HL-60 (cell line): ENCODE data around the gene KIAA1755.
"Not testable (repeated sequence)": the region's sequence is repeated elsewhere in the genome, so short reads cannot be mapped to it uniquely, and the experiment has no call there.

Experiments
- DNase-seq, 2 experiments: peaks; one replicate each; pipeline ENCODE4 v3.0.0-alpha.2; 2010 to 2020; ENCODE audit warnings: low read depth in 1 of 2, low spot score in 1 of 2
- H3K27ac ChIP-seq: fragments of 250-450 bp; sonication (Bioruptor Pico); replicated peaks from 2 replicates; pipeline ENCODE4 v1.5.1; 2020; ENCODE audit warnings: mild to moderate bottlenecking, moderate library complexity
- H3K27me3 ChIP-seq: fragments of 250-450 bp; sonication (Bioruptor Pico); 2 replicates; pipeline ENCODE4 v1.5.1; 2021; ENCODE audit warnings: mild to moderate bottlenecking, moderate library complexity; ENCODE audit not compliant: insufficient read depth, poor library complexity, severe bottlenecking
- H3K4me3 ChIP-seq: replicated peaks from 2 replicates; pipeline ENCODE4 v1.5.1; 2011; ENCODE audit warnings: mild to moderate bottlenecking, control low read depth, low read length; ENCODE audit not compliant: insufficient read depth
- GABPA ChIP-seq: IDR thresholded peaks from 2 replicates; pipeline ENCODE4 v1.6.1; 2012; ENCODE audit warnings: low read depth
- POLR2AphosphoS5 ChIP-seq: IDR thresholded peaks from 2 replicates; pipeline ENCODE4 v1.6.1; 2012; ENCODE audit warnings: low read depth
- SPI1 ChIP-seq: IDR thresholded peaks from 2 replicates; pipeline ENCODE4 v1.6.1; 2012; ENCODE audit warnings: low read depth, mild to moderate bottlenecking, borderline replicate concordance
- TF ChIP-seq, protein P1 (sequence below): IDR thresholded peaks from 2 replicates; pipeline ENCODE4 v1.6.1; 2012; ENCODE audit warnings: low read depth; ENCODE audit not compliant: insufficient replicate concordance
- TF ChIP-seq, protein P2 (sequence below): IDR thresholded peaks from one replicate; pipeline ENCODE4 v1.5.1; 2011; ENCODE audit warnings: low read length, control low read depth, inconsistent platforms; ENCODE audit not compliant: insufficient read depth

KIAA1755 gene

GRCh38 chr20:38256021-38256420 is 4.5 kb downstream of the KIAA1755 start:
- Histone ChIP-seq H3K27me3 (no peaks in the 10 kb centered on the region), H3K27ac (no peak overlapping the region), H3K4me3 (no peak overlapping the region)
- no peak for TF ChIP-seq SPI1
- TF ChIP-seq, protein P1, sequence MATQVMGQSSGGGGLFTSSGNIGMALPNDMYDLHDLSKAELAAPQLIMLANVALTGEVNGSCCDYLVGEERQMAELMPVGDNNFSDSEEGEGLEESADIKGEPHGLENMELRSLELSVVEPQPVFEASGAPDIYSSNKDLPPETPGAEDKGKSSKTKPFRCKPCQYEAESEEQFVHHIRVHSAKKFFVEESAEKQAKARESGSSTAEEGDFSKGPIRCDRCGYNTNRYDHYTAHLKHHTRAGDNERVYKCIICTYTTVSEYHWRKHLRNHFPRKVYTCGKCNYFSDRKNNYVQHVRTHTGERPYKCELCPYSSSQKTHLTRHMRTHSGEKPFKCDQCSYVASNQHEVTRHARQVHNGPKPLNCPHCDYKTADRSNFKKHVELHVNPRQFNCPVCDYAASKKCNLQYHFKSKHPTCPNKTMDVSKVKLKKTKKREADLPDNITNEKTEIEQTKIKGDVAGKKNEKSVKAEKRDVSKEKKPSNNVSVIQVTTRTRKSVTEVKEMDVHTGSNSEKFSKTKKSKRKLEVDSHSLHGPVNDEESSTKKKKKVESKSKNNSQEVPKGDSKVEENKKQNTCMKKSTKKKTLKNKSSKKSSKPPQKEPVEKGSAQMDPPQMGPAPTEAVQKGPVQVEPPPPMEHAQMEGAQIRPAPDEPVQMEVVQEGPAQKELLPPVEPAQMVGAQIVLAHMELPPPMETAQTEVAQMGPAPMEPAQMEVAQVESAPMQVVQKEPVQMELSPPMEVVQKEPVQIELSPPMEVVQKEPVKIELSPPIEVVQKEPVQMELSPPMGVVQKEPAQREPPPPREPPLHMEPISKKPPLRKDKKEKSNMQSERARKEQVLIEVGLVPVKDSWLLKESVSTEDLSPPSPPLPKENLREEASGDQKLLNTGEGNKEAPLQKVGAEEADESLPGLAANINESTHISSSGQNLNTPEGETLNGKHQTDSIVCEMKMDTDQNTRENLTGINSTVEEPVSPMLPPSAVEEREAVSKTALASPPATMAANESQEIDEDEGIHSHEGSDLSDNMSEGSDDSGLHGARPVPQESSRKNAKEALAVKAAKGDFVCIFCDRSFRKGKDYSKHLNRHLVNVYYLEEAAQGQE, result no peak
- no peak for TF ChIP-seq GABPA
- TF ChIP-seq, protein P2, sequence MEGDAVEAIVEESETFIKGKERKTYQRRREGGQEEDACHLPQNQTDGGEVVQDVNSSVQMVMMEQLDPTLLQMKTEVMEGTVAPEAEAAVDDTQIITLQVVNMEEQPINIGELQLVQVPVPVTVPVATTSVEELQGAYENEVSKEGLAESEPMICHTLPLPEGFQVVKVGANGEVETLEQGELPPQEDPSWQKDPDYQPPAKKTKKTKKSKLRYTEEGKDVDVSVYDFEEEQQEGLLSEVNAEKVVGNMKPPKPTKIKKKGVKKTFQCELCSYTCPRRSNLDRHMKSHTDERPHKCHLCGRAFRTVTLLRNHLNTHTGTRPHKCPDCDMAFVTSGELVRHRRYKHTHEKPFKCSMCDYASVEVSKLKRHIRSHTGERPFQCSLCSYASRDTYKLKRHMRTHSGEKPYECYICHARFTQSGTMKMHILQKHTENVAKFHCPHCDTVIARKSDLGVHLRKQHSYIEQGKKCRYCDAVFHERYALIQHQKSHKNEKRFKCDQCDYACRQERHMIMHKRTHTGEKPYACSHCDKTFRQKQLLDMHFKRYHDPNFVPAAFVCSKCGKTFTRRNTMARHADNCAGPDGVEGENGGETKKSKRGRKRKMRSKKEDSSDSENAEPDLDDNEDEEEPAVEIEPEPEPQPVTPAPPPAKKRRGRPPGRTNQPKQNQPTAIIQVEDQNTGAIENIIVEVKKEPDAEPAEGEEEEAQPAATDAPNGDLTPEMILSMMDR, result no peak
- no peak for TF ChIP-seq POLR2AphosphoS5
- DNase-seq, result no peak

- Histone ChIP-seq H3K4me3 (no peak overlapping the region), H3K27me3 (no peaks in the 10 kb centered on the region), H3K27ac (no peak overlapping the region)
- TF ChIP-seq POLR2AphosphoS5, result no peak
- TF ChIP-seq, protein P2, result no peak
- TF ChIP-seq GABPA, result no peak
- TF ChIP-seq SPI1, result no peak
- TF ChIP-seq, protein P1, result no peak
- no peak for DNase-seq
Measured at GRCh38 chr20:38255393-38255792, 5.1 kb downstream of the KIAA1755 start.

GRCh38 chr20:38254621-38255020 is 5.9 kb downstream of the KIAA1755 start:
- H3K4me3 ChIP-seq, H3K27me3 ChIP-seq, DNase-seq, H3K27ac ChIP-seq: not testable (repeated sequence)

DNA sequence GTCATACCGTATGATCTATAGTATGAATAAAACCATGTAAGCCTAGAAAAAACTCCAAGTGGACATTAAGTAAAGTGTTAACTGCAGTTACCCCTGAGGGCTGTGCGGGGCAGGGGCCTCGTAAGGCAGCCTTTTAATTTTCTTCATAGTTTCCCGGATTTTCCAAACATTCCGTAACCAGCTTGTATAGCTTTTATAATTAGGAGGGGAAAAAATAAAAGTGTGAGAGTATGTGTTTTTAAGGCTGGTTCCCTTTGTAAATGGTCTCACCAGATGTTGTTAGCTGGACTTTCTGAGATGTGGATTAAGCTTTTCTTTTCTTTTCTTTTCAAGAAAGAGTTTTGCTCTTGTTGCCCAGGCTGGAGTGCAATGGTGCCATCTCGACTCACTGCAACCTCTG is 7.0 kb downstream of the KIAA1755 start:
- no peak for DNase-seq
- Histone ChIP-seq H3K4me3 (no peak overlapping the region), H3K27ac (no peak overlapping the region), H3K27me3 (no peaks in the 10 kb centered on the region)
- TF ChIP-seq GABPA (no peak), POLR2AphosphoS5 (no peak)
- TF ChIP-seq, protein P1, result no peak
- TF ChIP-seq, protein P2, result no peak
